H1 (cell line): Measurements from ENCODE around the gene SPOCK1.

Experiments used
- CEBPB ChIP-seq: IDR thresholded peaks from 2 replicates; pipeline ENCODE4 v1.6.1; 2012; ENCODE audit warnings: low read depth, low read length
- EZH2 ChIP-seq: fragments of 200-600 bp; sonication (generic); IDR thresholded peaks from 2 replicates; pipeline ENCODE4 v1.7.1; 2012; ENCODE audit warnings: low read depth, mild to moderate bottlenecking, moderate library complexity, low read length, inconsistent platforms; ENCODE audit not compliant: severe bottlenecking
- FOSL1 ChIP-seq: IDR thresholded peaks from 2 replicates; pipeline ENCODE4 v1.6.1; 2011; ENCODE audit warnings: mild to moderate bottlenecking, low read depth, low read length, moderate library complexity; ENCODE audit not compliant: insufficient read depth
- TF ChIP-seq, protein P1 (sequence below), 3 experiments: IDR thresholded peaks; 1 replicate in 2 of 3; 2 replicates in 1 of 3; pipeline versions ENCODE4 v1.5.1 to v1.6.1; 2011; ENCODE audit warnings: low read length in 3 of 3, mild to moderate bottlenecking in 3 of 3, inconsistent platforms in 2 of 3, low read depth in 1 of 3, moderate library complexity in 1 of 3; ENCODE audit not compliant: insufficient read depth in 1 of 3; ENCODE audit errors: control extremely low read depth in 1 of 3

GRCh38 chr5:137027758-137028157 is 471.4 kb downstream of the SPOCK1 start:
- no peak for TF ChIP-seq EZH2
- TF ChIP-seq, protein P1, sequence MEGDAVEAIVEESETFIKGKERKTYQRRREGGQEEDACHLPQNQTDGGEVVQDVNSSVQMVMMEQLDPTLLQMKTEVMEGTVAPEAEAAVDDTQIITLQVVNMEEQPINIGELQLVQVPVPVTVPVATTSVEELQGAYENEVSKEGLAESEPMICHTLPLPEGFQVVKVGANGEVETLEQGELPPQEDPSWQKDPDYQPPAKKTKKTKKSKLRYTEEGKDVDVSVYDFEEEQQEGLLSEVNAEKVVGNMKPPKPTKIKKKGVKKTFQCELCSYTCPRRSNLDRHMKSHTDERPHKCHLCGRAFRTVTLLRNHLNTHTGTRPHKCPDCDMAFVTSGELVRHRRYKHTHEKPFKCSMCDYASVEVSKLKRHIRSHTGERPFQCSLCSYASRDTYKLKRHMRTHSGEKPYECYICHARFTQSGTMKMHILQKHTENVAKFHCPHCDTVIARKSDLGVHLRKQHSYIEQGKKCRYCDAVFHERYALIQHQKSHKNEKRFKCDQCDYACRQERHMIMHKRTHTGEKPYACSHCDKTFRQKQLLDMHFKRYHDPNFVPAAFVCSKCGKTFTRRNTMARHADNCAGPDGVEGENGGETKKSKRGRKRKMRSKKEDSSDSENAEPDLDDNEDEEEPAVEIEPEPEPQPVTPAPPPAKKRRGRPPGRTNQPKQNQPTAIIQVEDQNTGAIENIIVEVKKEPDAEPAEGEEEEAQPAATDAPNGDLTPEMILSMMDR (IDR thresholded peaks at IDR 0.05; ENCODE audit: control extremely low read depth in 1 of 3, insufficient read depth in 1 of 3, low read depth in 1 of 3, low read length in 3 of 3) = no peak
- TF ChIP-seq FOSL1 = no peak
- no peak for TF ChIP-seq CEBPB
